ENCODE measurements around the gene TRPM3.
A peak's percentile ranks its signal among the peaks of the same experiment; 100 is the strongest.

Gene TRPM3

DNA sequence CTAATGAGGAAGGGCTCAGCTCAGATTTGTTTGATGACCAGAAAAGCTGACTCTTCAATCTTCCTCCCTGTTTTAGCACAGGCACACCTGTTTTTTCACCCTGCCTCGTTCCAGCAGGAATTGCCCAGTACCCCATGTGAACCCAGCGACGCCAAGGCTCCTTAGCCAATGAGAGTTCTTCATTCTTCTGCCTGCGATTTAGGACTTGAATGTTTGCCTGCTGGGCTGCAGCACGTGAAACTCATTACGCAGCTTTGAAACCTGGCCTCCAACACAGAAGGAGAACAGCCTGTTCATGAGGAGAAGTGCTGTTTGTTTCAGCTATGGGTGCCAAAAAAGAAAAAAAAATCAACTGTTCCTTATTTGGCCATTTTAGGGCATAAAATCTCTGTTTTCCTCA, 315.5 kb downstream of the TRPM3 start:
- no peaks in the 10 kb centered on the region for H3K9me3 Mint-ChIP-seq
- no peaks in the 10 kb centered on the region for H3K36me3 Mint-ChIP-seq (ENCODE audit: low read depth)
- peak overlapping the region in 2 of 3 experiments; percentile 49 to 84 for H3K27ac Mint-ChIP-seq
- TF ChIP-seq, protein P1, sequence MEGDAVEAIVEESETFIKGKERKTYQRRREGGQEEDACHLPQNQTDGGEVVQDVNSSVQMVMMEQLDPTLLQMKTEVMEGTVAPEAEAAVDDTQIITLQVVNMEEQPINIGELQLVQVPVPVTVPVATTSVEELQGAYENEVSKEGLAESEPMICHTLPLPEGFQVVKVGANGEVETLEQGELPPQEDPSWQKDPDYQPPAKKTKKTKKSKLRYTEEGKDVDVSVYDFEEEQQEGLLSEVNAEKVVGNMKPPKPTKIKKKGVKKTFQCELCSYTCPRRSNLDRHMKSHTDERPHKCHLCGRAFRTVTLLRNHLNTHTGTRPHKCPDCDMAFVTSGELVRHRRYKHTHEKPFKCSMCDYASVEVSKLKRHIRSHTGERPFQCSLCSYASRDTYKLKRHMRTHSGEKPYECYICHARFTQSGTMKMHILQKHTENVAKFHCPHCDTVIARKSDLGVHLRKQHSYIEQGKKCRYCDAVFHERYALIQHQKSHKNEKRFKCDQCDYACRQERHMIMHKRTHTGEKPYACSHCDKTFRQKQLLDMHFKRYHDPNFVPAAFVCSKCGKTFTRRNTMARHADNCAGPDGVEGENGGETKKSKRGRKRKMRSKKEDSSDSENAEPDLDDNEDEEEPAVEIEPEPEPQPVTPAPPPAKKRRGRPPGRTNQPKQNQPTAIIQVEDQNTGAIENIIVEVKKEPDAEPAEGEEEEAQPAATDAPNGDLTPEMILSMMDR (IDR thresholded peaks at IDR 0.05; ENCODE audit: unreplicated experiment in 3 of 3): no peak
- no peak overlapping the region for H3K4me3 Mint-ChIP-seq
- H3K4me1 Mint-ChIP-seq: peaks cover 14% of the 10 kb centered on the region
- peaks cover 5% of the 10 kb centered on the region for H3K27me3 Mint-ChIP-seq (ENCODE audit: low read depth)

DNA sequence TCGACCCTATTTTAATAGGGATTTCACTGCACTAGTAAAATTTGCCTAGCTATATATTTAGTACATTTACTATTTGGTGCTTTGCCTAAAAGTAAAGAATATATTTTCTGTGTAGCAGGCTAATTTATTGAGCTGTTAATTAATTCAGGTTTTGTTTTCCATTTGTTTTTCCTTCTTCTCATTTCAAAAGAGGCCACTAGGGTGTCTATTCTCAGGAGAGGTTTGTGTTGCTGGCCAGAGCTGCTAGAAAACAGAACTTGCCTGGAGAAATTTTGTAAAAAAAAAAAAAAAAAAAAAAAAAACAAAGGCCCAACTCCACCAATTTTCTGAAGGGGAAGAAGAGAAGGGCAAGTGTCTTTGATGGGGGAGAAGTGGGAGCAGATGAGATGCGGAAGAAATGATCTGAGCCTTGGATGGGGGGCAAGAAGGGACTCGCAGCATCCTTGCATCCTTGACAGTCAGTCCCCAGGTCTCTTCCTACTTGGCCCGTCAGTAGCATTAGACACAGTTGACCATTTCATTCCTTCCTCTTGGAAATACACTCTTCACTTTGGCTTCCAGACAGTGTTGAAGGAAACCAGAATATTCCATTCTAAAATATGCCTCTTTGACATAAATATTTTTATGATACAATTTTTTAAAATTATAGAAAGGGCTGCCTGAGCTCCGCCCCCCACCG, 318.5 kb downstream of the TRPM3 start:
- Mint-ChIP-seq H3K36me3 (ENCODE audit: low read depth) (no peaks in the 10 kb centered on the region), H3K27ac (no peak overlapping the region), H3K9me3 (no peaks in the 10 kb centered on the region), H3K4me3 (no peak overlapping the region), H3K27me3 (ENCODE audit: low read depth) (peaks cover 7% of the 10 kb centered on the region), H3K4me1 (peaks cover 18% of the 10 kb centered on the region)
- TF ChIP-seq, protein P1 (IDR thresholded peaks at IDR 0.05; ENCODE audit: unreplicated experiment in 3 of 3): no peak

DNA sequence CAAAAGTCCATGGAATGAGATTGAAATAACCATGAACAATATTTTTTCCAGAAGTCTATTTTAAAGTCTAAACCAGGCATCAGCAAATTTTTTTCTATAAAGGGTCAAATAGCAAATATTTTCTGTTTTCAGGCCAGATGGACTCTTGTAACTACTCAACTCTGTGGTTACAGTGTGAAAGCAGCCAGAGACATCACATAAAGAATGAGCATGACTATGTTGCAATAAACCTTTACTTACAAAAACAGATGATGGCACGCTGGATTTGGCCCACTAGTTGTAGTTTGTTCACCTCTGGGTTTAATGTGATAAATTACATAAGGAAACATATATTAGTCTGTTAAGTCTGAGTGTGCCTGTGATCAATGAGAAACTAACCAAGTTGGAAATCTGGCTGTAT, 319.2 kb downstream of the TRPM3 start:
- Mint-ChIP-seq H3K36me3 (ENCODE audit: low read depth) (no peaks in the 10 kb centered on the region), H3K4me1 (peaks cover 18% of the 10 kb centered on the region), H3K27me3 (ENCODE audit: low read depth) (peaks cover 7% of the 10 kb centered on the region), H3K27ac (peak overlapping the region in 1 of 3 experiments; percentile 66), H3K4me3 (no peak overlapping the region), H3K9me3 (no peaks in the 10 kb centered on the region)
- TF ChIP-seq, protein P1 (IDR thresholded peaks at IDR 0.05; ENCODE audit: unreplicated experiment in 3 of 3): no peak

DNA sequence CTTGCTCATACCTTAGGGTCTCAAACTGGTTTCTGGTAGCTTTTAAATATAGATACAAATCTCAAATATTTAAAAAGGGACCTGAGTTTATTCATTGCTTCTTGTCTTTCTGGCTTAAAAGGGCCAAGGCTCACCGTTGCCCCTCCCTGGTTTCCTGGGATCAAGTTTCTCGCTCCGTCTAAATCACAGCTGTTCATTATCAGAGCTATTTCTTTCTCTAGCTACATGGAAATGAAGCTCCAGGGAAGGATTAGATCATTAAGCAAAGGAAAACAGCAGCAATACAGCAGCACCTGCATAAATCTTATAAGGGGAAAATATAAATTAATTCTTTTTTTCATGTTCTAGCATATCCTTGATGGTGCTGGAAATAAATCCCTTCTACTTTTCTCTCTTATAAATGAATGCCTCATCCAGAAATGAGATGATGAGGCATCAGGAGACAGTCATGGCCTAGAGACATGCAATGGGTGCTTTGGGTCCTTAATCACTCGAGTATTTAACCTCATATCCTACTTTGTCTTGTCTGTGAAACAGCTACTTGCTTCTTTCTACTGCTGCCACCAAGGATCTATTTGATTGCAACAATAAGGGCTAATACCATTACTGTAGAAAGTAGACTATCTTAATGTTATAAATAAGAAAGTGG, 320.1 kb downstream of the TRPM3 start:
- H3K36me3 Mint-ChIP-seq (ENCODE audit: low read depth): no peaks in the 10 kb centered on the region
- peaks cover 18% of the 10 kb centered on the region for H3K4me1 Mint-ChIP-seq
- peak overlapping the region in 2 of 3 experiments; percentile 50 to 66 for H3K27ac Mint-ChIP-seq
- no peak overlapping the region for H3K4me3 Mint-ChIP-seq
- H3K9me3 Mint-ChIP-seq: no peaks in the 10 kb centered on the region
- H3K27me3 Mint-ChIP-seq (ENCODE audit: low read depth): peaks cover 7% of the 10 kb centered on the region
- TF ChIP-seq, protein P1 (IDR thresholded peaks at IDR 0.05; ENCODE audit: unreplicated experiment in 3 of 3): no peak

DNA sequence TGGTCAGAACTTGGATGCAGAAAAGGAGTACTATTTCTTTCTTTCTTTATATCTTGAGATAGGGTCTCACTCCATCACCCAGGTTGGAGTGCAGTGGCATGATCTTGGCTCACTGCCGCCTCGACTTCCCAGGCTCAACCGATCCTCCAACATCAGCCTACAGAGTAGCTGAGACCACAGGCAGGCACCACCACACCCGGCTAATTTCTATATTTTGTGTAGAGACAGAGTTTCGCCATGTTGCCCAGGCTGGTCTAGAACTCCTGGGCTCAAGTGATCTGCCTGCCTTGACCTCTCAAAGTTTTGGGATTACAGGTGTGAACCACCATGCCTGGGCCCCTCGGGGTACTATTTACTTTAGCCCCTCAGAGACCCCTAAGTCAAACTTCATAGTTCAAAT, 323.4 kb downstream of the TRPM3 start:
- TF ChIP-seq, protein P1 (IDR thresholded peaks at IDR 0.05; ENCODE audit: unreplicated experiment in 3 of 3): no peak
- H3K27ac Mint-ChIP-seq: no peak overlapping the region
- no peaks in the 10 kb centered on the region for H3K36me3 Mint-ChIP-seq (ENCODE audit: low read depth)
- H3K9me3 Mint-ChIP-seq: no peaks in the 10 kb centered on the region
- H3K4me1 Mint-ChIP-seq: peaks cover 17% of the 10 kb centered on the region
- peaks cover 3% of the 10 kb centered on the region for H3K27me3 Mint-ChIP-seq (ENCODE audit: low read depth)
- H3K4me3 Mint-ChIP-seq: no peak overlapping the region

DNA sequence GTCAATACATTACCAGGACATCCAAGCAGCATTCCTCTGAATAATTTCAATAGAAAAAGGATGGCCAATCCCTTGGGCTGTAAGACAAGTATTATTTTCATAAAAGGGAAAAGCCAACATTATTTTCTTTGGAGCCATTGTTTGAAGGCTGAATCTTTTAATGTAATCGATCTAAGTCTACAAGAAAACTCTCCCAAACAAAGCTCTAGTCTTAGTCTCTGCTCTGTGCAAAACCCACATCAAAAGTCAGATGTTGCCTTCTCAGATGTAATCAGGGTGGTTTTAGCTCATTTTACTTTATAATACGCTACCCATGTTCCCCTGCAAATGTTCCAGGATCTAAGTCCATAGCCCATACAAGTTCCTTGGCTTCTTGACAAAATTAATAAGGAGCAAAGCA, 325.6 kb downstream of the TRPM3 start:
- Mint-ChIP-seq H3K9me3 (no peaks in the 10 kb centered on the region), H3K4me3 (no peak overlapping the region), H3K27ac (no peak overlapping the region), H3K27me3 (ENCODE audit: low read depth) (peaks cover 3% of the 10 kb centered on the region), H3K36me3 (ENCODE audit: low read depth) (no peaks in the 10 kb centered on the region), H3K4me1 (peaks cover 14% of the 10 kb centered on the region)
- TF ChIP-seq, protein P1 (IDR thresholded peaks at IDR 0.05; ENCODE audit: unreplicated experiment in 3 of 3): no peak

All from nephron (organoid).